ENCODE results near the gene HLA-DRA. TPM values are rescaled to one million over a fixed set of nuclear protein-coding genes. Genes with fewer than 3 reads are reported as not detected.

The HLA-DRA gene
- total and polyA plus RNA-seq, 2 donors (not counting 3 experiments of a cell fraction or from before 2014, with no cell fraction given): not detected

GRCh38 chr6:32445321-32445854 lies 5.7 kb downstream of the HLA-DRA start:
- H3K9me3 ChIP-seq (replicated peaks; ENCODE audit: control insufficient read depth, insufficient read depth, low read length): no peaks in the 10 kb centered on the region
- FAIRE-seq (no peak), DNase-seq (ENCODE audit: low read depth, low spot score) (no peak)
- no TSS peak for BruUV-seq (replicated peaks)
- H3K4me1 ChIP-seq (ENCODE audit: control insufficient read depth, extremely low read depth, insufficient read depth, low read length): no peaks in the 10 kb centered on the region
- CTCF ChIA-PET: interaction anchor here (1.0 kb wide), 1 partner anchor 44 kb away, joined by 4 read pairs; no protein-coding TSS in a partner anchor
- no peaks in the 10 kb centered on the region for H3K36me3 ChIP-seq (ENCODE audit: control insufficient read depth in 2 of 2, extremely low read depth in 1 of 2, insufficient read depth in 2 of 2, low read length in 2 of 2)
- no peak overlapping the region for H3K4me2 ChIP-seq (ENCODE audit: insufficient read depth, low read length)
- no peaks in the 10 kb centered on the region for H4K20me1 ChIP-seq (replicated peaks; ENCODE audit: control insufficient read depth, extremely low read depth, insufficient read depth, low read length)
- H3K79me2 ChIP-seq (ENCODE audit: control insufficient read depth, insufficient read depth, low read length): no peaks in the 10 kb centered on the region
- TF ChIP-seq POLR2A (IDR thresholded peaks at IDR 0.05; ENCODE audit: low read depth, low read length) (no peak), POLR2AphosphoS5 (IDR thresholded peaks at IDR 0.05; ENCODE audit: insufficient read depth, low read depth, low read length) (no peak), JUN (IDR thresholded peaks at IDR 0.05; ENCODE audit: borderline replicate concordance, insufficient read depth, insufficient read length, low read depth) (no peak), GATA2 (IDR thresholded peaks at IDR 0.05; ENCODE audit: insufficient read depth, insufficient read length, low read depth, low read length) (no peak), MAX (IDR thresholded peaks at IDR 0.05; ENCODE audit: insufficient read depth, insufficient read length) (no peak), EZH2 (IDR thresholded peaks at IDR 0.05; ENCODE audit: borderline replicate concordance, low read depth, low read length, severe bottlenecking) (no peak), FOS (IDR thresholded peaks at IDR 0.05; ENCODE audit: borderline replicate concordance, insufficient read depth, low read length) (no peak), CTCF (IDR thresholded peaks at IDR 0.05; ENCODE audit: extremely low read depth in 1 of 2, insufficient read depth in 1 of 2, low read depth in 1 of 2, low read length in 2 of 2) (no peak), MYC (IDR thresholded peaks at IDR 0.05; ENCODE audit: low read depth, low read length) (no peak)
- H3K27ac ChIP-seq (ENCODE audit: insufficient read depth, low read depth, low read length): no peak overlapping the region
- H3K27me3 ChIP-seq (ENCODE audit: control insufficient read depth in 2 of 2, insufficient read depth in 2 of 2, low read length in 2 of 2): peaks cover 6 to 12% of the 10 kb centered on the region in 2 experiments
- intact Hi-C loops (cut with micrococcal nuclease): no loop called here
- H2AFZ ChIP-seq (ENCODE audit: low read depth, low read length): no peak overlapping the region
- no peaks in the 10 kb centered on the region for H3K9me1 ChIP-seq (replicated peaks; ENCODE audit: control insufficient read depth, extremely low read depth, insufficient read depth, low read length)
- POLR2A ChIA-PET: no interaction called here
- dilution Hi-C loops (cut with MboI; ENCODE audit: extremely low pct_ligation_motif_present, low sequenced_read_pairs): no loop called here
- no peak overlapping the region for H3K4me3 ChIP-seq (replicated peaks in 1 of 3; ENCODE audit: insufficient read depth in 1 of 3, low read depth in 1 of 3, low read length in 3 of 3)
- H3K9ac ChIP-seq (replicated peaks; ENCODE audit: extremely low read depth, insufficient read depth, low read length): no peak overlapping the region

Data from endothelial cell of umbilical vein (primary cell).